SU-DHL-6 (cell line): ENCODE measurements around the gene TMEM37.

Experiments used
- H2AFZ ChIP-seq: fragments of 200-600 bp; sonication (generic); 2 replicates; pipeline ENCODE4 v1.6.1; 2014; ENCODE audit warnings: low read depth, mild to moderate bottlenecking, moderate library complexity, mixed read lengths, antibody characterized with exemption, low read length; ENCODE audit not compliant: severe bottlenecking
- H3F3A ChIP-seq: fragments of 200-600 bp; shearing (Covaris generic); 2 replicates; pipeline ENCODE4 v1.6.0; 2016; ENCODE audit warnings: antibody characterized with exemption, mild to moderate bottlenecking; ENCODE audit not compliant: insufficient read depth
- H3K27ac ChIP-seq: fragments of 200-600 bp; sonication (generic); 2 replicates; pipeline ENCODE4 v1.5.1; 2016; ENCODE audit warnings: low read depth, mild to moderate bottlenecking, low read length, moderate library complexity, mixed read lengths
- H3K27me3 ChIP-seq: fragments of 200-600 bp; sonication (generic), shearing (Covaris generic); 2 replicates; pipeline ENCODE4 v1.6.0; 2014; ENCODE audit warnings: mild to moderate bottlenecking, low read length
- H3K36me3 ChIP-seq: fragments of 200-600 bp; sonication (generic); 2 replicates; pipeline ENCODE4 v1.6.1; 2014; ENCODE audit warnings: mild to moderate bottlenecking, low read length, mixed read lengths
- H3K4me2 ChIP-seq: fragments of 300-600, 200-600 bp; shearing (Covaris generic), sonication (generic); 2 replicates; pipeline ENCODE4 v1.6.0; 2014; ENCODE audit warnings: low read length, low read depth, mild to moderate bottlenecking; ENCODE audit not compliant: poor library complexity, severe bottlenecking
- H3K4me3 ChIP-seq: fragments of 200-600 bp; sonication (generic); 2 replicates; pipeline ENCODE4 v1.5.1; 2014; ENCODE audit warnings: antibody characterized with exemption, low read length, mild to moderate bottlenecking, mixed read lengths; ENCODE audit not compliant: insufficient read depth, poor library complexity, severe bottlenecking
- H3K79me2 ChIP-seq: fragments of 200-600 bp; sonication (generic); 2 replicates; pipeline ENCODE4 v1.6.1; 2014; ENCODE audit warnings: mild to moderate bottlenecking, low read length, moderate library complexity; ENCODE audit not compliant: insufficient read depth
- H3K9ac ChIP-seq: fragments of 200-600 bp; sonication (generic); 2 replicates; pipeline ENCODE4 v1.7.0; 2014; ENCODE audit warnings: mild to moderate bottlenecking, low read length
- H3K9me2 ChIP-seq: fragments of 200-600 bp; sonication (generic); replicated peaks from 2 replicates; pipeline ENCODE4 v1.6.1; 2014; ENCODE audit warnings: low read length; ENCODE audit not compliant: insufficient read depth
- H3K9me3 ChIP-seq: fragments of 200-600 bp; sonication (generic); 2 replicates; pipeline ENCODE4 v1.6.1; 2014; ENCODE audit warnings: low read length, mixed read lengths; ENCODE audit not compliant: insufficient read depth
- H4K20me1 ChIP-seq: fragments of 200-600 bp; sonication (generic); 2 replicates; pipeline ENCODE4 v1.6.1; 2014; ENCODE audit warnings: low read depth, mild to moderate bottlenecking, antibody characterized with exemption, low read length, moderate library complexity, mixed read lengths
- CTCF ChIP-seq: fragments of 200-600 bp; sonication (generic); IDR thresholded peaks from one replicate; pipeline ENCODE4 v1.5.1; 2017; ENCODE audit warnings: antibody characterized with exemption, mild to moderate bottlenecking, low read length, moderate library complexity; ENCODE audit not compliant: insufficient read depth, poor library complexity, severe bottlenecking
- EZH2phosphoT487 ChIP-seq: fragments of 200-600 bp; sonication (generic), shearing (Covaris generic); conservative IDR thresholded peaks from 2 replicates; pipeline ENCODE4 v1.6.1; 2018; ENCODE audit warnings: mild to moderate bottlenecking, antibody characterized with exemption, low read length, moderate library complexity, mixed read lengths

TMEM37 gene

GRCh38 chr2:119433636-119434327 lies 2.1 kb downstream of the TMEM37 start:
- no peaks in the 10 kb centered on the region for H3K9me2 ChIP-seq
- no peaks in the 10 kb centered on the region for H4K20me1 ChIP-seq
- no peaks in the 10 kb centered on the region for H3K36me3 ChIP-seq
- no peaks in the 10 kb centered on the region for H3K9me3 ChIP-seq
- no peaks in the 10 kb centered on the region for H3K27me3 ChIP-seq
- H3K79me2 ChIP-seq, result no peaks in the 10 kb centered on the region
- TF ChIP-seq EZH2phosphoT487 (no peak), CTCF (no peak)
- H2AFZ ChIP-seq, result no peak overlapping the region
- H3K4me3 ChIP-seq, result no peak overlapping the region
- H3F3A ChIP-seq, result no peaks in the 10 kb centered on the region
- H3K27ac ChIP-seq, result no peak overlapping the region
- no peak overlapping the region for H3K9ac ChIP-seq
- no peak overlapping the region for H3K4me2 ChIP-seq

GRCh38 chr2:119434664-119435063 lies 3.0 kb downstream of the TMEM37 start:
- Histone ChIP-seq H3K4me3 (no peak overlapping the region), H3K27me3 (no peaks in the 10 kb centered on the region), H3K36me3 (no peaks in the 10 kb centered on the region), H4K20me1 (no peaks in the 10 kb centered on the region), H3K9ac (no peak overlapping the region), H3K9me3 (no peaks in the 10 kb centered on the region), H3K9me2 (no peaks in the 10 kb centered on the region), H3F3A (no peaks in the 10 kb centered on the region), H3K27ac (no peak overlapping the region), H3K79me2 (no peaks in the 10 kb centered on the region), H3K4me2 (no peak overlapping the region), H2AFZ (no peak overlapping the region)
- TF ChIP-seq CTCF, result no peak
- TF ChIP-seq EZH2phosphoT487, result no peak

- no peak overlapping the region for H3K27ac ChIP-seq
Measured at GRCh38 chr2:119435081-119435952, 3.7 kb downstream of the TMEM37 start.

More at GRCh38 chr2:119435081-119435952, 3.7 kb downstream of the TMEM37 start:
- Histone ChIP-seq H3K9ac (no peak overlapping the region), H3K36me3 (no peaks in the 10 kb centered on the region), H3K27me3 (no peaks in the 10 kb centered on the region), H3K9me2 (no peaks in the 10 kb centered on the region), H3K9me3 (no peaks in the 10 kb centered on the region), H3K4me3 (no peak overlapping the region), H3K79me2 (no peaks in the 10 kb centered on the region), H4K20me1 (no peaks in the 10 kb centered on the region), H3K4me2 (no peak overlapping the region), H3F3A (no peaks in the 10 kb centered on the region), H2AFZ (no peak overlapping the region)
- TF ChIP-seq CTCF, result no peak
- no peak for TF ChIP-seq EZH2phosphoT487
